Liver (tissue), 9 donors: Measurements from ENCODE around the gene AREG. TPM values are rescaled to one million over a fixed set of nuclear protein-coding genes. Genes with fewer than 3 reads are reported as not detected.

Source experiments
- DNase-seq: peaks from one replicate; pipeline ENCODE4 v3.0.0-alpha.2; 2017; ENCODE audit warnings: low spot score
- H3K27ac ChIP-seq, 2 donors: one replicate each; pipeline ENCODE4 v1.7.0; 2013; ENCODE audit warnings: inconsistent platforms in 2 of 2, low read length in 2 of 2, control low read depth in 1 of 2, low read depth in 1 of 2, mild to moderate bottlenecking in 1 of 2
- H3K27me3 ChIP-seq, 4 donors: one replicate each; pipeline versions ENCODE4 v1.6.1 to v1.7.0; 2013; ENCODE audit warnings: low read length in 3 of 4, inconsistent platforms in 1 of 4, mild to moderate bottlenecking in 1 of 4, moderate library complexity in 1 of 4; ENCODE audit not compliant: control insufficient read depth in 4 of 4, insufficient read depth in 4 of 4
- H3K36me3 ChIP-seq, 4 donors: one replicate each; pipeline versions ENCODE4 v1.6.1 to v1.7.0; 2013; ENCODE audit warnings: low read length in 3 of 4, mild to moderate bottlenecking in 3 of 4, low read depth in 1 of 4, moderate library complexity in 1 of 4; ENCODE audit not compliant: control insufficient read depth in 4 of 4, insufficient read depth in 3 of 4
- H3K4me1 ChIP-seq, 4 donors: one replicate each; pipeline versions ENCODE4 v1.6.1 to v1.7.0; 2013; ENCODE audit warnings: low read length in 3 of 4, mild to moderate bottlenecking in 3 of 4, moderate library complexity in 1 of 4; ENCODE audit not compliant: control insufficient read depth in 4 of 4, insufficient read depth in 4 of 4
- H3K4me3 ChIP-seq, 3 donors: one replicate each; pipeline versions ENCODE4 v1.6.1 to v1.7.0; 2013; ENCODE audit warnings: low read length in 3 of 3, control low read depth in 1 of 3, low read depth in 1 of 3, mild to moderate bottlenecking in 1 of 3
- H3K9ac ChIP-seq, 2 donors: one replicate each; pipeline ENCODE4 v1.7.0; 2013; ENCODE audit warnings: low read length in 2 of 2, mild to moderate bottlenecking in 2 of 2, moderate library complexity in 2 of 2, control low read depth in 1 of 2, low read depth in 1 of 2
- H3K9me3 ChIP-seq, 4 donors: one replicate each; pipeline versions ENCODE4 v1.6.1 to v1.7.0; 2013; ENCODE audit warnings: low read length in 3 of 4; ENCODE audit not compliant: control insufficient read depth in 4 of 4
- EGR1 ChIP-seq, 2 donors: IDR thresholded peaks; 2 replicates each; pipeline ENCODE4 v1.6.1; 2016 to 2018; ENCODE audit warnings: antibody characterized with exemption in 2 of 2, low read depth in 2 of 2
- FOXA1 ChIP-seq: IDR thresholded peaks from 2 replicates; pipeline ENCODE4 v1.6.1; 2016; ENCODE audit warnings: antibody characterized with exemption
- FOXA2 ChIP-seq: IDR thresholded peaks from 2 replicates; pipeline ENCODE4 v1.6.1; 2016; ENCODE audit warnings: antibody characterized with exemption
- GABPA ChIP-seq, 2 donors: IDR thresholded peaks in 1 of 2; conservative IDR thresholded peaks in 1 of 2; 2 replicates each; pipeline ENCODE4 v1.6.1; 2016; ENCODE audit warnings: antibody characterized with exemption in 2 of 2, mild to moderate bottlenecking in 1 of 2, moderate library complexity in 1 of 2
- HNF4A ChIP-seq, 2 donors: conservative IDR thresholded peaks; 2 replicates each; pipeline ENCODE4 v1.6.1; 2016; ENCODE audit warnings: antibody characterized with exemption in 2 of 2, mild to moderate bottlenecking in 2 of 2
- HNF4G ChIP-seq: IDR thresholded peaks from 2 replicates; pipeline ENCODE4 v1.6.1; 2016; ENCODE audit warnings: antibody characterized with exemption
- JUND ChIP-seq, 2 donors: IDR thresholded peaks; 2 replicates each; pipeline ENCODE4 v1.6.1; 2016; ENCODE audit warnings: antibody characterized with exemption in 2 of 2
- NR2F2 ChIP-seq: IDR thresholded peaks from 2 replicates; pipeline ENCODE4 v1.6.1; 2016; ENCODE audit warnings: antibody characterized with exemption
- RAD21 ChIP-seq, 2 donors: IDR thresholded peaks; 2 replicates each; pipeline ENCODE4 v1.6.1; 2016; ENCODE audit warnings: antibody characterized with exemption in 2 of 2, mild to moderate bottlenecking in 2 of 2
- RXRA ChIP-seq, 2 donors: IDR thresholded peaks; 2 replicates each; pipeline ENCODE4 v1.6.1; 2017 to 2018; ENCODE audit warnings: antibody characterized with exemption in 2 of 2, mild to moderate bottlenecking in 1 of 2
- SP1 ChIP-seq: IDR thresholded peaks from 2 replicates; pipeline ENCODE4 v1.6.1; 2018; ENCODE audit warnings: antibody characterized with exemption, mild to moderate bottlenecking
- TAF1 ChIP-seq: conservative IDR thresholded peaks from 2 replicates; pipeline ENCODE4 v1.6.1; 2016; ENCODE audit warnings: antibody characterized with exemption, mild to moderate bottlenecking
- YY1 ChIP-seq: IDR thresholded peaks from 2 replicates; pipeline ENCODE4 v1.6.1; 2016; ENCODE audit warnings: antibody characterized with exemption, mild to moderate bottlenecking
- WGBS: extraction: QIAGEN DNeasy Blood & Tissue Kit; methylation state at CpG from one replicate; pipeline ENCODE4 v1.1.7; 2013; 5-methylcytosine and 5-hydroxymethylcytosine counted together
- polyA plus RNA-seq, 2 donors: library from polyadenylated mRNA; stranded (reverse) in 1 of 2; unstranded in 1 of 2; fragments of 200-250 nt in 1 of 2; fragments of >200 nt in 1 of 2; fragmentation: Nextera tagmentation in 1 of 2; extraction: Ambion mirVana in 1 of 2; gene quantifications; one replicate each; pipeline versions ENCODE4 v1.2.1 to v1.2.3, GENCODE V29; 2013 to 2015
- total RNA-seq, 2 donors: library from RNA; depleted of rRNA; stranded (reverse); fragments of >200 nt; gene quantifications; one replicate each; pipeline ENCODE4 v1.2.3, GENCODE V29; 2014
- TF ChIP-seq, protein P1 (sequence below): IDR thresholded peaks from 2 replicates; pipeline ENCODE4 v1.6.1; 2016; ENCODE audit warnings: antibody characterized with exemption
- TF ChIP-seq, protein P2 (sequence below): IDR thresholded peaks from 2 replicates; pipeline ENCODE4 v1.6.1; 2016; ENCODE audit warnings: antibody characterized with exemption
- TF ChIP-seq, protein P3 (sequence below): IDR thresholded peaks from 2 replicates; pipeline ENCODE4 v1.6.1; 2016; ENCODE audit warnings: antibody characterized with exemption, mild to moderate bottlenecking
- TF ChIP-seq, protein P4 (sequence below): IDR thresholded peaks from 2 replicates; pipeline ENCODE4 v1.6.1; 2016; ENCODE audit warnings: antibody characterized with exemption
- TF ChIP-seq, protein P5 (sequence below): fragments of 150-350 bp; IDR thresholded peaks from 2 replicates; pipeline ENCODE4 v1.5.1; 2017; ENCODE audit warnings: improper control_type of control experiment, low read depth, low read length; ENCODE audit not compliant: missing input control
- donor health status: healthy.
- donor health status: healthy.
- donor health status: healthy.
- donor health status: healthy.
- donor health status: healthy.

The AREG gene
- total and polyA plus RNA-seq, 4 donors = 0.06 to 0.71 TPM; not detected in 2

DNA sequence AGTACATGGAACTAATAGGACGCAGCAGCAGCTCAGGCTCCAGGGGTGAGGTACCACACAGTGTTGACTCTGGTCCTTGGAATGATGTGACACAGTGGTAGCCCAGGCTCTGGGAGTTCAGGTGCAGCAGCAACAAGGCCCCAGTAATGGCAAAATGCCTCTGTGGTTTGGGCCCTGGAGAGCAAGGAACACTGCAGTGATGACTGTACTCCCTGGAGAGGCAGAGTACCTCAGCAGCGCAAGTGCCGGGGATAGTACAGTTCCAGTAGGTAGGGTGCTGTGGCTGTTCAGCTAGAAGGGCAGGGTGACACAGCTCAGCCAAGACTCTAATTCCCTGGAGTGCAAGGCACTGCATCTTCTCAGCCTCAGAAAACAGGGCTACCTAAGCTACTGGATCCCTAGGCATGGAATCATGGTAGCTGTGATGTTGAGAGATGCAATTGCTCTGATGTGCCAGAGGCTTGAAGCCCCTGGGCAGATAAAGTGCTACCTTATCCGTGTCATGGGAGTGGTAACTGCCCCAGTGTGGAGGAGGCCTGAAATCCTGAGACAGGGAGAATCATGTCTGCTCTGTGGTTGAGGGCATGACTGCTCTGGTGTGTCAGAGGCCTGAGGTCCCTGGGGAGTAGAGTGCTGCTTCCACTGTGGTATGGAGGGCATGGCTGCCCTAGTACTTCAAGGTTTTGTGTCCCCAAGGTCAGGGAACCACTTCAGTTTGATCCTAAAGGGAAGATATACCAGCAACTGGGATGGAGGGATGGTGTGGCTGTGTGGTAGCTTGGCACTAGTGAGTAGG lies 55.2 kb downstream of the AREG start:
- TF ChIP-seq EGR1 (IDR thresholded peaks at IDR 0.05; ENCODE audit: low read depth in 2 of 2) (no peak), RAD21 (IDR thresholded peaks at IDR 0.05) (no peak), SP1 (no peak), HNF4A (conservative IDR thresholded peaks at IDR 0.05) (no peak), FOXA1 (no peak), TAF1 (no peak), RXRA (IDR thresholded peaks at IDR 0.05) (no peak), YY1 (no peak), FOXA2 (no peak), GABPA (IDR thresholded peaks at IDR 0.05 in 1 of 2, conservative IDR thresholded peaks at IDR 0.05 in 1 of 2) (no peak), NR2F2 (no peak), HNF4G (no peak), JUND (IDR thresholded peaks at IDR 0.05) (no peak)
- TF ChIP-seq, protein P1, sequence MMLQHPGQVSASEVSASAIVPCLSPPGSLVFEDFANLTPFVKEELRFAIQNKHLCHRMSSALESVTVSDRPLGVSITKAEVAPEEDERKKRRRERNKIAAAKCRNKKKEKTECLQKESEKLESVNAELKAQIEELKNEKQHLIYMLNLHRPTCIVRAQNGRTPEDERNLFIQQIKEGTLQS = no peak
- TF ChIP-seq, protein P2, sequence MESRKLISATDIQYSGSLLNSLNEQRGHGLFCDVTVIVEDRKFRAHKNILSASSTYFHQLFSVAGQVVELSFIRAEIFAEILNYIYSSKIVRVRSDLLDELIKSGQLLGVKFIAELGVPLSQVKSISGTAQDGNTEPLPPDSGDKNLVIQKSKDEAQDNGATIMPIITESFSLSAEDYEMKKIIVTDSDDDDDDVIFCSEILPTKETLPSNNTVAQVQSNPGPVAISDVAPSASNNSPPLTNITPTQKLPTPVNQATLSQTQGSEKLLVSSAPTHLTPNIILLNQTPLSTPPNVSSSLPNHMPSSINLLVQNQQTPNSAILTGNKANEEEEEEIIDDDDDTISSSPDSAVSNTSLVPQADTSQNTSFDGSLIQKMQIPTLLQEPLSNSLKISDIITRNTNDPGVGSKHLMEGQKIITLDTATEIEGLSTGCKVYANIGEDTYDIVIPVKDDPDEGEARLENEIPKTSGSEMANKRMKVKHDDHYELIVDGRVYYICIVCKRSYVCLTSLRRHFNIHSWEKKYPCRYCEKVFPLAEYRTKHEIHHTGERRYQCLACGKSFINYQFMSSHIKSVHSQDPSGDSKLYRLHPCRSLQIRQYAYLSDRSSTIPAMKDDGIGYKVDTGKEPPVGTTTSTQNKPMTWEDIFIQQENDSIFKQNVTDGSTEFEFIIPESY = no peak
- TF ChIP-seq, protein P3, sequence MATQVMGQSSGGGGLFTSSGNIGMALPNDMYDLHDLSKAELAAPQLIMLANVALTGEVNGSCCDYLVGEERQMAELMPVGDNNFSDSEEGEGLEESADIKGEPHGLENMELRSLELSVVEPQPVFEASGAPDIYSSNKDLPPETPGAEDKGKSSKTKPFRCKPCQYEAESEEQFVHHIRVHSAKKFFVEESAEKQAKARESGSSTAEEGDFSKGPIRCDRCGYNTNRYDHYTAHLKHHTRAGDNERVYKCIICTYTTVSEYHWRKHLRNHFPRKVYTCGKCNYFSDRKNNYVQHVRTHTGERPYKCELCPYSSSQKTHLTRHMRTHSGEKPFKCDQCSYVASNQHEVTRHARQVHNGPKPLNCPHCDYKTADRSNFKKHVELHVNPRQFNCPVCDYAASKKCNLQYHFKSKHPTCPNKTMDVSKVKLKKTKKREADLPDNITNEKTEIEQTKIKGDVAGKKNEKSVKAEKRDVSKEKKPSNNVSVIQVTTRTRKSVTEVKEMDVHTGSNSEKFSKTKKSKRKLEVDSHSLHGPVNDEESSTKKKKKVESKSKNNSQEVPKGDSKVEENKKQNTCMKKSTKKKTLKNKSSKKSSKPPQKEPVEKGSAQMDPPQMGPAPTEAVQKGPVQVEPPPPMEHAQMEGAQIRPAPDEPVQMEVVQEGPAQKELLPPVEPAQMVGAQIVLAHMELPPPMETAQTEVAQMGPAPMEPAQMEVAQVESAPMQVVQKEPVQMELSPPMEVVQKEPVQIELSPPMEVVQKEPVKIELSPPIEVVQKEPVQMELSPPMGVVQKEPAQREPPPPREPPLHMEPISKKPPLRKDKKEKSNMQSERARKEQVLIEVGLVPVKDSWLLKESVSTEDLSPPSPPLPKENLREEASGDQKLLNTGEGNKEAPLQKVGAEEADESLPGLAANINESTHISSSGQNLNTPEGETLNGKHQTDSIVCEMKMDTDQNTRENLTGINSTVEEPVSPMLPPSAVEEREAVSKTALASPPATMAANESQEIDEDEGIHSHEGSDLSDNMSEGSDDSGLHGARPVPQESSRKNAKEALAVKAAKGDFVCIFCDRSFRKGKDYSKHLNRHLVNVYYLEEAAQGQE = no peak
- TF ChIP-seq, protein P4, sequence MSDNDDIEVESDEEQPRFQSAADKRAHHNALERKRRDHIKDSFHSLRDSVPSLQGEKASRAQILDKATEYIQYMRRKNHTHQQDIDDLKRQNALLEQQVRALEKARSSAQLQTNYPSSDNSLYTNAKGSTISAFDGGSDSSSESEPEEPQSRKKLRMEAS = no peak
- TF ChIP-seq, protein P5, sequence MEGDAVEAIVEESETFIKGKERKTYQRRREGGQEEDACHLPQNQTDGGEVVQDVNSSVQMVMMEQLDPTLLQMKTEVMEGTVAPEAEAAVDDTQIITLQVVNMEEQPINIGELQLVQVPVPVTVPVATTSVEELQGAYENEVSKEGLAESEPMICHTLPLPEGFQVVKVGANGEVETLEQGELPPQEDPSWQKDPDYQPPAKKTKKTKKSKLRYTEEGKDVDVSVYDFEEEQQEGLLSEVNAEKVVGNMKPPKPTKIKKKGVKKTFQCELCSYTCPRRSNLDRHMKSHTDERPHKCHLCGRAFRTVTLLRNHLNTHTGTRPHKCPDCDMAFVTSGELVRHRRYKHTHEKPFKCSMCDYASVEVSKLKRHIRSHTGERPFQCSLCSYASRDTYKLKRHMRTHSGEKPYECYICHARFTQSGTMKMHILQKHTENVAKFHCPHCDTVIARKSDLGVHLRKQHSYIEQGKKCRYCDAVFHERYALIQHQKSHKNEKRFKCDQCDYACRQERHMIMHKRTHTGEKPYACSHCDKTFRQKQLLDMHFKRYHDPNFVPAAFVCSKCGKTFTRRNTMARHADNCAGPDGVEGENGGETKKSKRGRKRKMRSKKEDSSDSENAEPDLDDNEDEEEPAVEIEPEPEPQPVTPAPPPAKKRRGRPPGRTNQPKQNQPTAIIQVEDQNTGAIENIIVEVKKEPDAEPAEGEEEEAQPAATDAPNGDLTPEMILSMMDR = no peak
- WGBS = 73% methylated on average over 4 of the region's 4 CpGs
- Histone ChIP-seq H3K27me3 (peaks cover 0 to 5% (median 0%) of the 10 kb centered on the region in 4 donors), H3K4me3 (no peak overlapping the region), H3K4me1 (no peaks in the 10 kb centered on the region), H3K9ac (no peak overlapping the region), H3K27ac (no peak overlapping the region), H3K9me3 (peaks cover 0 to 3% (median 0%) of the 10 kb centered on the region in 4 donors), H3K36me3 (no peaks in the 10 kb centered on the region)
- no peak for DNase-seq
